GM19238 (cell line): ENCODE measurements around the gene IQCH.

ENCODE experiments used
- DNase-seq: peaks from one replicate; pipeline ENCODE4 v3.0.0; 2011; ENCODE audit warnings: low spot score; ENCODE audit not compliant: insufficient read length

IQCH gene

GRCh38 chr15:67394873-67395639 lies 140.5 kb downstream of the IQCH start:
- no peak for DNase-seq

DNA sequence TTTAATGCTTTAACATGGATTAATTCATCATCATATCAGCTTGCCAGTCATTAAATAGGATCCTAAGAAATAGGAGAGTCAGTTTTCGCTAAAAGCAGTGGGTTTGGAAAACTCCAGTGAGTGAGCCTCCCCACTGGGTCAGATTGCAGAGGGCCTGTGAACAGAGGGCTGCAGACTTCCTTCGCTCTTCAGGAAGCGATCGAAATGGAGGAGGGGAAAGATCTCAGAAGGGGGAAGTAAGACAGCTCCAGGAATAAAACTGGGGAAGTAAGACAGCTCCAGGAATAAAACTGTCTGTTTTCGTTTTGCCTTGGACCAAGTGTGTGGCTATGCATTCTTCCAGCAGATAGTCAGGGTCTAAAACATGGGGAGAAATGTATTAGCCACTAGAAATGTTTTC lies 141.5 kb downstream of the IQCH start:
- no peak for DNase-seq

DNA sequence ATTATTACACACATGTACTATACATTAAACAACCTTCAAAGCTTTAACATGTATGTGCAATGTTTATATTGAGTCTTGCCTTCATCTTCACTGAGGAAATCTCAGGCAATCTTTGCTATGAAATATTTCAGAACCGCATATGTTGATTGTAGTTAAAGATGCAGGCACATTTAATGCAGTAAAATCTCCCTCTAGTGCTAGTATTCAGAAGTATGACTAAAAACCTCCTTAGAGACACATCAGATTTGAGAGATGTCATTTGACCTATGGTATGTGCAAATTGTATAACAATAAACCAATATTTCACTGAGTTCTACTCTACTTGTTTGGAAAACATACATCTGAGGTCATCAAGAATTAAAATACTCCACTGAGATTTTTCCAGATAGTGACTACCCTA lies 142.6 kb downstream of the IQCH start:
- no peak for DNase-seq

DNA sequence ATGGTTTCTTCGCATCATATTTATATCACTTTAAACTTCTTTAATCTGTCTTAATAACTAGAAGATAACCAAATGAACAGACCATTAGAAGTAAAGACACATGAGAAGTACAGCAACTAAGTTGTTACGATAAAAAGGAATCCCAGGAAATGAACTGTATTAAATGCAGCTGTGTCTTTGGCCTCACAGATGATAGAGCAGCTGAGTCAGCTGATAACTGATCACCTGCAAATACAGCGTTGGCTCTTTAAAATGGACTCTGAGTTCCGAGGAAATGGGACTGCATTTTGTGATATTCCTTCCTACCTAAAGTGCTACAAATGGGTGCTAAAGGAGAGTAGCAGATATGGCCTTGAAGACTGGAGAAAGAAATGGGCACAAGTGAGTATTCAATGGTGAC lies 145.3 kb downstream of the IQCH start:
- DNase-seq: no peak

GRCh38 chr15:67400890-67401289 lies 146.3 kb downstream of the IQCH start:
- no peak for DNase-seq

DNA sequence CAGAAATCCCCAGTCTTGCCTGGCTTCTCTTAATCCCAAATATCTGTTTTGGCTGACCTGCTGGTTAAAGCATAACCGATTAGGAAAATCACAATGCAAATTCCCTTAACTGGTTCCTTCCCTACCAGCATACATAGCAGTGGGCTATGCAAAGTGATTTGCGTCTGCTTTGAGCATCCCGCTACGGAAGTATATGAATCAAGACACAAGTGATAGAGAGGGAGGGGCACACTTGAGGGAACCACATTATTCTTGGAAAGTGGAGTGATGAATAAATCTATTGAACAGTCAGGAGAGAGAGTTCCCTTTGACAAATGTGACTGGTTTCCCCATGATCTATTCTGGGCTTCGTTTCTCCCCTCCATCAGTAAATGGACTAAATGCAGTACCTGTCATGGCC lies 146.8 kb downstream of the IQCH start:
- no peak for DNase-seq

DNA sequence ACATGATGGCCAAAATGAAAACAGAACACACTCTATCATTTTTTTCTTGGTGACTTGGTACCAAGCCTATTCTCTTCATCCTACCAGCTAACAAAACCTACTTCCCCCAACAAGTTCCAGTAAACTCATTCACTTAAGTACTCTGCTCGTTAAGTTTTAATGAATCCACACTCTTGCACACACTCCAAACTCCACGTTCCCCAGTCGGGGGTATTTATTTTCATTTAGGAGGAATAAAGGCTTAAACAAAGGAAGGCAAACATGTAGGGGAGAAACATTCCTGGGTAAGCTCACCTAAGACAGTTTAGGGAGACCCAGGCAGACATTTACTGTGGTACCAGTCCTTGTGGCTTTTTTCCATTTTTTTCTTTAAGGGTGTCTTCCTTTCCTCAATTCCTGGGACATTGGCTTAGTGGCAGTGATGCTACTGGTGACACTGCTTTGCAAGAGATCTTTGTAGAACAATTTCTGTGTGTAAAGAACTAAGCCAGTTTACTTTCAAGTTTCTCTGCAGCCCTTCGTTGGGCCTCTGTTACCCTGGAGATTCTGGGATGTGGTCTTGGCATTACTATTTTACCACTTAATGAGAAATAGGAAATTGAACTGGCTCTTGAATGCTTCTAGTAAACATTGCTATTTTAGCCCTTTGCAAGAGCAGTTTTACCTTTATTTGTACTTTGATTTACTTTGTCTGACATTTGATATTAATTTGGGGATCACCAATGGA lies 149.0 kb downstream of the IQCH start:
- DNase-seq: no peak

DNA sequence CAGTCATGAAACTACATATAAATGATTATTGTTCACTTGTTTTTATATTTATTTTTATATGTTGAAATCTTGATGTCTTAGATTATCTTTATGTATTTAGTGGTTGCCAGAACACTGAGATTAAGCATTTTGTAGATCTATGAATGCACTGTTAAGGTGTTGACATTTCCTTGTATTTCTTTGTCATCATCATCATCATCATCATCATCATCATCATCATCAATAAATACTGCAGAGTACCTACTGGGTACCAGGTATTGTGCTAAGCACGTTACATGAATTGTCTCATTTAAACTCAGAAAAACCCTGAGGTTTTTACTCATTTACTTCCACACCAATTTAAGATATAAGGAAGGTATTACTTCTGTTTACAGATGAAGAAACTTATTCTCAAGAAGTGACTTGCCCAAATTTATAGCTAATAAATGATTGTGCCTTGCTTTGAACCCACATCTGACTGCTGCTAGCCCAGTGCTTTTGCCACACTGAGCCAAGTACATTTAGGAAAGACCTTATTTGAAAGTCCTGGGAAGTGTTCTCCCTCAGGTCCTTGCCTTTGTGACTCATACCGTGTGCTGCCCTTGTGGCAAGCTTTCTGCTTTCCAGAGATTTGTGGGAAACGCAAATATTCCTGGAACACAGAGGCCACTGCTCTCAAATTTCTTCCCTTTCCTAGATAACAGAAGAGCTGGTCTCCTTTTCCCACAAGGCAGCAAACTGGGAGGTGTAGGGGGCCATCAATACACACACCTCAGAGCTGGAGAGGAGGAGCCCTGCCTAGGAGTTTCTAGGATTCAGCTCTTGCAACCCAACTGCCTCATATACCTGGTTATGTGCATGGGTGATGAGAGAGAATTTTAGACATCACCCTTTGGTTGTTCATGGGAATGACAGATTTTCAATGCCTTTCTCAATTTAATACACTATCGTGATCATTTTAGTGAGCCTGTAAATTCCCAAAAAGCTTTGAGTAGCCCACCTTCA lies 150.9 kb downstream of the IQCH start:
- DNase-seq: no peak

DNA sequence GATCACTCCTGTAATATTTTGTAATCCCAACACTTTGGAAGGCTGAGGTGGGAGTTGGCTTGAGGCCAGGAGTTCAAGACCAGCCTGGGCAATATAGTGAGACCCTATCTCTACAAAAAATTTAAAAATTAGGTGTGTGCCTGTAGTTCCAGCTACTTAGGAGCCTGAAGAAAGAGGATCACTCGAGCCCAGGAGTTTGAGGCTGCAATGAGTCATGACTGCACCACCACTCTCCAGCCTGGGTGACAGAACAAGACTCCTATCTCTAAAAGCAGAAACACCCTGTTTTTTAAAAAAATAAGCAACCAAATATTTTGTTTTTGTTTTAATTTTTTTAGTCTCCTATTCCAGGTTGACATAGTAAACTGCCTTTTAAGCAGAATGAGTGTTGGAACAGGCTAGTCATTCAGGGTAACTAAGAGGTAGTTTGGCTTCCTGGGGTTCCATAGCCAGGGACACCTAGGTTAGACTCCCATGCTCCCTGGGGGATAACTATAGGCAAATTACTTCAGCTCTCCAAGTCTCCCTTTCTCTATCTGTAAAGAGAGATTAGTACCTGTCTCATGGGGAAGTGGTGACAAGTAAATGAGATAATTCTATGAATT lies 151.8 kb downstream of the IQCH start:
- no peak for DNase-seq

DNA sequence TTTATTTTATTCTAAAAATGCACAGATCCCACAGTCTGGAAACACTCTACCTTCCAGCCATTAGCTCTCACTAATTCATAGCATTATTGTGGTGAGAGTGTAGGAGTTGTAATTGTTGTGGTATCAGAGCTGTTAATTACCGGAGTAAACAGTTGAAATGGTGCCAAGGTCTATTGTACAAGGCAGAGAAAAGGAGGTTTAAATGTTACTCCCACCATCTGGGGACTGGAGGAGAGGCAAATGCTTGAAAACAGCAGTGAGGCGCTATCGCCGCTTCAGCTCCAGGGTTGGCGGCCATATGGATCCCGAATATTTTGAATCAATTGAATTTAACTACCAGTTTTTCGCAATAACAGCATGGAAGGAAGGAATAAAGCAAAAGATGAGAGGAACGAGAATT lies 153.2 kb downstream of the IQCH start:
- DNase-seq: no peak

- no peak for DNase-seq
These were observed 154.6 kb downstream of the IQCH start for GRCh38 chr15:67409175-67409574.

GRCh38 chr15:67411486-67411885 lies 156.9 kb downstream of the IQCH start:
- DNase-seq: no peak

DNA sequence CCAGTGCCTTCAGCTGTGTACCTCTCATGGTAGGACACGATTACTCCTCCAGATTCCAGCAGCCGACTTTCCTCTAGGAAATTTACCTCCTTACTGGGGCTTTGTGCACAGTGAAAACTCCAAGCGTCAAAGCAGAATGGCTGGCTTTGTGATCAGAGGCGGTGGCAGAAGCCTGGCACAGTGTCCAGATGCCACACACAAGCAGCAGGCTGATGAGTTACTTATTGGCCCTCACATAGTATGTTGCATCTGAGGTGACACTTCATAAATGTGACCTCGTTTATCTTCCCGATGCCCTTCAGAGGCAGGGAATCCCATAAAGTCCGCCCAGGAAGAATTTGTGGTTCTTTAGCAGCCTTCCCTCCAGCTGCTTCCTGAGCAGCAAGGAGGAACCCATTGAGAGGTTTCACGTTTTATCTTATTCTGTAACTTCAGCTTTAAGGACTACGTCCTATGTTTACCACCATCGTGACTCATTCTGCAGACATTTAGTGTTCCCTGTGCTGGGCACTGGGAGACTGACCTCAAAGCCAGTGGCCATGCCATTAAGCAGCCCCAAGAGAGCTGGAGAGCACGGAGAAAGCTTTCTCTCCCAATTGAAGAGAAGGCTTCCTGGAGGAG lies 159.3 kb downstream of the IQCH start:
- no peak for DNase-seq

DNA sequence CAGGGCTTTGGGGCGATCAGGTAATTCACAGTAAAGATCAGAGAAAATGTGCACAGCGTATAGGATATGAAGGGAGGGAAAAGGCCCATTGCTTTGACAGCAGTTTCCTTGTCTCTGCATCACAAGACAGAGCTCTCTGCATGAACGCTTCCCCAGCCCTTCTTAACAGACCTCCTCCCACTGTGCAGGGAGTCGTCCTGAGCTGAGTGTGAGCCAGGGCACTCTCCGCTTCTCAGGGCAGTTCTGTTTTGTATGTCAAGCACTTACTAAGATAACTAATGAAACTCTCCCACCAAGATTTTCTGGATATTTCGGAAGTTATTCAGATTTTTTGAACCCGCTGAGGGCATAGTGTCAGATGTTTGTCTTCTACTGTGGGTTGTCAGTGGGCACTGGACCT lies 160.6 kb downstream of the IQCH start:
- no peak for DNase-seq

GRCh38 chr15:67416891-67417290 lies 162.3 kb downstream of the IQCH start:
- no peak for DNase-seq

DNA sequence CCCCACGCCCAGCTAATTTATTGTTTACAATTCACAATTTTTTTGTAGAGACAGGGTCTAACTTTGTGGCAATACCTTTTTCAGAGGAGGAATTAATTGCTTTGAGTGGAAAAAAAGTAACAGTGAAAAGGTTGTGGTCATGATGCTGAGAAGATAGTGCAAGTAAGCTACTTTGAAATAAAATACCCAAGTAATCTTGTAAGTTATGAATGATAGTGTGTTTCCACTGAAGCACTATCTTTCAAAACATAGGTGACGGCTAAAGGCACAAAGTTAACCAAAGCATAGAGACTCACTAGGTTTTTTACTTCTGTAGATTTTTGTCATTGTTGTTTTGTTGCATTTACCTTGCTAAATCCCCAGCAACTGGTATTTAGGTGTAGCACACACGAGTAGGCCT lies 165.1 kb downstream of the IQCH start:
- DNase-seq: no peak

- DNase-seq: no peak
These were observed 165.6 kb downstream of the IQCH start for GRCh38 chr15:67420137-67420536.

DNA sequence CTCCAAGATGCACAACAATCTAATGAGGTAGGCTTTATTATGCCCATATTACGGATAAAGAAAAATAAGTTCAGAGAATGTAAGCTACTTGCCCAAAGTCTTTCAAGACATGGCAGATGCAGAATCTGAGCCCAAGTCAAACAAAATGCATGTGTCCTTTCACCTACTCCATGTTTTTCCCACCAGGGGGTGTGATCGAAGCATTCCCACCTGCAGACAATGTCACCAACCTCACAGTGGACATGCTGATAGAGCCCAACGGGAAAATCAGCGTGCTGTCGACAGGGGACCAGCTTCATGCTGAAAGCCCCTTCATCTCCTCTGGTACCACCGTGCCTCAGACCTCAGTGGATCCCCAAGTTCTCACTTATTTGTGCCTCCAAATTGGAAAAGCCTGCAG lies 166.5 kb downstream of the IQCH start:
- DNase-seq: no peak

DNA sequence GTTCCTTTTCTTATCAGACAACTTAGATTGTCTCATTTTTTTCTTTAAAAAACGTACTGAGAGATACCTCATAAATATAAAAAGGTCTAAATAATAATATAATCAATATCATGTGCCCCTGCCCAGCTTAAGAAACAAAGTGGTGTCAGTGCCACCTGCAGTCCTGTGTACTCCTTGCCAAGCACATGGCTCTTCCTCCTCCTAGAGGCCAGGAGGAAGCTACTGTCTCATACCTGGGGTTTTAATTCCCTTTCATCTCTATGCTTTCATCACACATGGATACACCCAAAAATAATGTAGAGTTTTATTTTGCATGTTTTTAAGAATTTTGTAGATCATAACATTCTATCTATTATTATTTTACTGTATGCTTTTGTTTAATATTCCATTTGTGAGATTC lies 167.7 kb downstream of the IQCH start:
- no peak for DNase-seq

GRCh38 chr15:67433495-67434099 lies 179.0 kb downstream of the IQCH start:
- DNase-seq: peak; percentile 24
